Rectal smooth muscle tissue (tissue), 1 donor: Measurements from ENCODE around the gene TUT1.
"Not testable (repeated sequence)": the region's sequence is repeated elsewhere in the genome, so short reads cannot be mapped to it uniquely, and the experiment has no call there.

Source experiments
- H3K27ac ChIP-seq: one replicate; pipeline ENCODE4 v1.7.0; 2013; ENCODE audit warnings: low read depth, low read length, inconsistent platforms
- H3K27me3 ChIP-seq: one replicate; pipeline ENCODE4 v1.7.0; 2013; ENCODE audit warnings: low read length; ENCODE audit not compliant: control insufficient read depth, insufficient read depth
- H3K36me3 ChIP-seq: one replicate; pipeline ENCODE4 v1.7.0; 2013; ENCODE audit warnings: low read length; ENCODE audit not compliant: control insufficient read depth, insufficient read depth
- H3K4me1 ChIP-seq: one replicate; pipeline ENCODE4 v1.7.0; 2013; ENCODE audit warnings: low read length; ENCODE audit not compliant: control insufficient read depth, insufficient read depth
- H3K4me3 ChIP-seq: one replicate; pipeline ENCODE4 v1.7.0; 2013; ENCODE audit warnings: low read length
- H3K9ac ChIP-seq: one replicate; pipeline ENCODE4 v1.7.0; 2013; ENCODE audit warnings: low read length

The TUT1 gene

DNA sequence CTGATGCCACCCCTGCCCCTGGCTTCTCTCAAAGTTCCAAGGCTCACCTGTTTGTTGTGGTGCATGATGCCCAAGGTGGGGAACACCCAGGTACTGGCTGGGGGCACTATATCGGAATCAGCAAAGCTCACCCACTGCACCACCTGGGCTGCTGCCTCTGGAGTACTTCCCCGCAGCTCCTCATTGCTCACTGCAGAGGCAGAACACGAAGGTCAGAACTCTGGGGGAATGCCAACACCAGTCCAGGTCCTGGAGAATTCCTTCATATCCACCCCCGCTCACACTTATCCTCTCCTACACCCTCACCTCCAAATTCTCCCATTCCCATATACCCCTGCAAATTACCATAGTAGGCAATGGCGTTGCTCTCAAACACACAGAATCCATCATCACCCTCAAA is 19.8 kb downstream of the TUT1 start:
- H3K9ac ChIP-seq, H3K27me3 ChIP-seq, H3K4me3 ChIP-seq, H3K27ac ChIP-seq: not testable (repeated sequence)
- peaks cover 35% of the 10 kb centered on the region for H3K36me3 ChIP-seq
- peaks cover 20% of the 10 kb centered on the region for H3K4me1 ChIP-seq

DNA sequence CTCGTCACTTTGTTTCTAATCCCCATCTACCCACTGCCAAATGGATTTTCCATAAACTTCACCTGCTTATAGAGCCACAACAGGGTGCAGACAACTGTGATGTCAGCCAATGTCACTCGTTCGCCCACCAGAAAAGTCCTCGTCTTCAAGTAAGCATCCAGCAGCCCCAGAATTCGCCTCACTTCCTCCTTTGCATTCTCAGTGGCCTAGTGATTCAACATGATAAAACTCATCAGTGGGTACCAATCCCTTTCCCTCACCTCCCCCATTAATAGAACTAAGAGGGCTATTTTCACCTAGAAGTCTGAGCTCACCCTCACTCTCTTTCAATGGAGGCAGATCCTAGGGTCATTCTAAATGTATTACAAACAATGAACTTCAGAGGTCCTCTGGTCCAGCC is 20.4 kb downstream of the TUT1 start:
- H3K36me3 ChIP-seq, result peaks cover 34% of the 10 kb centered on the region
- not testable (repeated sequence) for H3K4me3 ChIP-seq, H3K27me3 ChIP-seq, H3K9ac ChIP-seq, H3K27ac ChIP-seq
- H3K4me1 ChIP-seq, result peaks cover 20% of the 10 kb centered on the region

DNA sequence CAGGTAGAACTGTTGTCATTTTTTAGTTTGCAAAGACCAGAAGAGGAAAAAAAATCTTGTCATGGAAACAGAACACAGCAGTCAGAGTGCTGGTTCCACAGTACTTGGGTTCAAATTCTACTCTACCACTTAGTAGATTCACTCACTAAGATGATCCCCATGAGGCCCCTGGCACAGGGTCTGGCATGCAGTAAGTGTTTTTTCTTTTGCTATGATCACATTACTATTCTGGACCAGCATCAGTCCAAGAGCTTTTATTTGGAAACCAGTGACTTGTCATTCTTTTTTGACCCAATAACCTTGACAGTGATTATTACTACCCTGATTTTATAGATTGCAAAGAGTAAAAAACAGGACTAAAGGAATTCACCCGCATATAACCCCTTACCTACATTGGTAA is 21.7 kb downstream of the TUT1 start:
- peaks cover 42% of the 10 kb centered on the region for H3K36me3 ChIP-seq
- no peak overlapping the region for H3K27ac ChIP-seq

DNA sequence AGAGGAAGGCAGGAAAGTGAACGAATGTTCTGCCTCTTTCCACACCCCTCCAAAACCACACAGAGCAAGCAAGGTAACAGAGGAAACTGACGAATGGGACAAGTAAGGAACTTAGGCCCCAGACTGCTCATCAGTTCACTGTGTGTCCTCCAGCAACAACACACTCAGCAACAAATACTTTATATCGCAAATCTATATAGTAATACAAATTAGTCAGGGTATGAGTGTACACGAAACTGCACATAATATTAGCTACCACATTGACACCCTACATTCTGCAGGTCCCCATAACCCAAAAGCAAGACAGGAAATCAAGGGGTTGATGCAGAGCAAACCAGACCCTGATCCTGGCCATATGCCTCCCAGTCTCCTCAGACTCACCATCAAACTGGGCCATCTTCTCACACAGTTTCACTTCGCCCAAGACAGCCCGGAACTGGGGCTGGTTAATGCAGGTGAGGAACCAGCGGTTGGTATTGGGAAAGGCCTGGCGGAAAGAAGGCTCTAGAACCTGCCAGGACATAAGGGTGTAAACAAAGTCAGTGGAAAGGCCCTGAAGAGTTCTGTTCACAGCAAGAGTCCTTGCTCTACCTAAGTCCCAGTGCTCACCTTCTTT is 24.2 kb downstream of the TUT1 start:
- H3K27me3 ChIP-seq, result no peaks in the 10 kb centered on the region
- no peak overlapping the region for H3K27ac ChIP-seq

More for the DNA sequence above, 21.7 kb downstream of the TUT1 start:
- Histone ChIP-seq H3K27me3 (no peaks in the 10 kb centered on the region), H3K4me3 (no peak overlapping the region), H3K4me1 (peaks cover 11% of the 10 kb centered on the region), H3K9ac (no peak overlapping the region)

DNA sequence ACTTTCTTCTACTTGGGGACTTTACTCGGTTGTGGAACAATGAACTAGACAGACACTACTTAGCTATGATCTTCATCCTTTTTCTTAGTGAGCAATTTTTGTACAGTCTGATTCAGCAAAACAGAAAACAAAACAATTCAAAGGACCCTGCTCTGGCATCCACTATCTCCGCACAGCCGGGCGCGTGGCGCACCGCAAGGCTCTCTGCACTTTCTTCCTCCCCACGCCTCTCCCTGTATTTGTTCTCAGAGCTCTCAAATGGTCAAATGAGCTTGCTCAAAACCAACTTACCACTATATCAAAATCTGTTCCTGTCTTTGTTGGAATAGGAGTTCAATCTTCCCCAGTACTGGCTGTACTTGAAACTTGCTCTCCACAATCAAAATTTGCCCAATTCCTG is 25.1 kb downstream of the TUT1 start:
- Histone ChIP-seq H3K4me1 (no peaks in the 10 kb centered on the region), H3K27ac (no peak overlapping the region), H3K4me3 (no peak overlapping the region), H3K36me3 (peaks cover 36% of the 10 kb centered on the region), H3K27me3 (no peaks in the 10 kb centered on the region), H3K9ac (no peak overlapping the region)

More for the DNA sequence above, 24.2 kb downstream of the TUT1 start:
- Histone ChIP-seq H3K9ac (no peak overlapping the region), H3K4me3 (no peak overlapping the region), H3K36me3 (peaks cover 41% of the 10 kb centered on the region), H3K4me1 (no peaks in the 10 kb centered on the region)

DNA sequence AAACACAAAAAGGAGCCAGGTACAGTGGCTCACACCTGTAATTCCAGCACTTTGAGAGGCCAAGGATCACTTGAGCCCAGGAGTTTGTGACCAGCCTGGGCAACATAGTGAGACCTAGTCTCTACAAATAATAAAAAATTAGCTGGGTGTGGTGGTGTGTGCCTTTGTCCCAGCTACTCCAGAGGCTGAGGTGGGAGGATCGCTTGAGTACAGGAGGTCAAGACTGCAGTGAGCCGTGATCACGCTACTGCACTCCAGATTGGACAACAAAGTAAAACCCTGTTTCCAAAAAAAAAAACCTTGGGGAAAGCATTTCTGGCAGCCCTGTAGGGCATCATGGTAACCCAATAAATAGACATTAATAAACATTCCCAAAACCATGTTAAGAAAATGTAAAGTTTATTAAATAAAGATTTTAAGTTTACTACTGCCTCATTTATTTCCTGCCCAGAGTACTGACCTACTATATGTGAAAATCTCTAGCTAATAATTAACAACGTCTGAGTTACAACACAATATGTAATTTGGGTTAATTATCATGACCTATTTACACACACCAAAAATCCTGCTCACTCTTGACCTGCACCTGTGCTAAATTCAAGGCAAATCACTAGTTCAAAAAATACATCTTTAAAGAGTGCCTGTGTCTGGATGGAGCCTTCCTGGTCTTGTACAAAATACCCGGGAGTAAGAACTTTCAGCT is 26.1 kb downstream of the TUT1 start:
- Histone ChIP-seq H3K27ac (no peak overlapping the region), H3K4me1 (peaks cover 5% of the 10 kb centered on the region), H3K27me3 (no peaks in the 10 kb centered on the region), H3K4me3 (no peak overlapping the region), H3K36me3 (peaks cover 26% of the 10 kb centered on the region), H3K9ac (no peak overlapping the region)

DNA sequence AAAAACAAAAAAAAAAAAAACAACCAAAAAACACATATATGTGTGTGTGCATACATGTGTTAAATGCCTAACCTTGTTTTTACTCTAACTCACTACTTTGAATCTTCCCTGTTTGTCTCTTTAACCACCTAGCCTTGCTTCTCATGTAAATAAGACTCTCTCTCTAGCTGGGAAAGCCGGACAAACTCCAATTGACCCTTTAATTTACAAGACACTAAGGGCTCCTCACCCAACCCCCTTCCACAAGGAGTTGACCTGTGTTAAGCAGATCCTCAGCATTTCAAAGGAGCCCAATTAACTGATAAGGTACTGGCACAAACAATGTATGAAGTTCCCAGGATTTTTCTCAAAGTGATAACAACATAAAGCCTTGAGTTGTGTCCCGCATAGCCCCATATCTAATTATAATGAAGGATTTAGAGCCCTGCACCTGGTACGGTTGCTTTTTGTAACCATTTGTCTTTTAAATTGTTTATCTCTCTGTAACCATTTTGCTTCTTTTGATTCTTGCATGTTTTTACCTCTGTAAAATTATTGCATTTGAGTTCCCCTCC is 29.6 kb downstream of the TUT1 start:
- H3K4me3 ChIP-seq, H3K27me3 ChIP-seq, H3K9ac ChIP-seq: not testable (repeated sequence)
- Histone ChIP-seq H3K36me3 (peaks cover 22% of the 10 kb centered on the region), H3K27ac (peak overlapping the region; percentile 88), H3K4me1 (peaks cover 13% of the 10 kb centered on the region)

DNA sequence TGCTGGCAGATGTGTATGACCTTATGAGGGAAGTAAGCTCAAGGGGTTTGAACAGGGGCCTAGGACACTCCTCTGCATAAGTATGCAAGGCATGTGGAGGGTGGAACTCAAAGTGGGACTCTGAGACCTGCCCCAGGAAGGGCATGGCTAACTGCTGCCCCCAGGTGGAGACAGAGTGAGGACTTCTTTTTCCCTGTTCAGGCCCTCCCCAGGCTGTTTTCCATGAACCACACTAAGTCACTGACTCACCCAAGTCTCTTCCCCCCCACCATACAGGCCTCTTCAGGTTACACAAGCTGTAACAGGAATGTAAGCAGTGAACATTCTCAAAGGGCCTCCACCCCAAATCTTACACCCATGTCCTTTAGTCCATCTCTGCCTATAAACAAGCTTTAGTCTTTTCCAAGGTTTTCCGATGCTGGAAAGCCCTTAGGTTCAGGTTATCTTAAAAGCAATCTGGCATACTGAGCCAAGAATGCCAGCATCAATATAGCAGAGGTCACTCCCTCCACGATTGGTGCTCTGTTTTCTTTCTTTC is 30.7 kb downstream of the TUT1 start:
- peak overlapping the region; percentile 88 for H3K27ac ChIP-seq
- no peaks in the 10 kb centered on the region for H3K27me3 ChIP-seq
- peaks cover 23% of the 10 kb centered on the region for H3K4me1 ChIP-seq
- no peak overlapping the region for H3K4me3 ChIP-seq
- H3K36me3 ChIP-seq, result peaks cover 16% of the 10 kb centered on the region
- H3K9ac ChIP-seq, result no peak overlapping the region

DNA sequence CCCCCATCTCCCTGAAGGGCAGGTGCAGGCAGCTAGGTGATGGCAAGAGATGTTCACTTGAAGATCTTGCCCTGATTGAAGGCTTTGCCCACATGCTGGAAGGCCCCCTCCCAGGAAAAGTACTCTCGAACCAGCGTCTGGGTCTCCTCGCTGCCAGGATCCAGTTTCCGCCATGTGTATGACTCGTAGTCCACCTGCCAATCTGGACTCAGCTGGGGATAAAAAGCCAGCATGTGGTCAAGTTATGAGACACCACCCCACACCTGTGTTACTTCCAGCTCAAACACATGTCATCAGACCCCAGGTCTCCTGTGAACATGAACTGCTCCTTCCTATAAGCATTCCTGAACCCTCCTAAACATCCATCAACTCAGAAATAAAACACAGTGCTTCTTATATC is 31.7 kb downstream of the TUT1 start:
- not testable (repeated sequence) for H3K27me3 ChIP-seq, H3K4me3 ChIP-seq, H3K9ac ChIP-seq
- H3K27ac ChIP-seq, result peak overlapping the region; percentile 63
- H3K36me3 ChIP-seq, result peaks cover 10% of the 10 kb centered on the region
- H3K4me1 ChIP-seq, result peaks cover 23% of the 10 kb centered on the region

DNA sequence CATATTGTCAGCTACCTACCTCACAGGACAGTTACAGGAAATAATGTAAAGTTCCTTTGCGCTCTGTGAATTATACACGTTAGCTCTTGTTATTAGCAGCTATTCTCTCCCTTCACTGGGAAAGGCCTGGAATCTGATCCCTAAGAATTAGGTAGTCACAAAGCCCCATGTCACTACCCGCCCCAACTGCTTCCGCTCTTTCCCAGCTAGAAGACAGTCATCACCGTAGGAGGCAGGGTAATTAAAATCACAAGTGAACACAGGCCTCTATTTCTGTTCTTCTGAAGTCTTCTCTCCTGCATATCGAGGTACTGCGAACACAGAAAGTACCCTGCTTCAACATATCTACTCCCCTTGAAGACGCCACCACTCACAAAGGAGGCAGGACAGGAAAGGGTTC is 32.1 kb downstream of the TUT1 start:
- no peak overlapping the region for H3K9ac ChIP-seq
- peak overlapping the region; percentile 63 for H3K27ac ChIP-seq
- peaks cover 23% of the 10 kb centered on the region for H3K4me1 ChIP-seq
- no peaks in the 10 kb centered on the region for H3K27me3 ChIP-seq
- H3K4me3 ChIP-seq, result no peak overlapping the region
- H3K36me3 ChIP-seq, result peaks cover 10% of the 10 kb centered on the region

DNA sequence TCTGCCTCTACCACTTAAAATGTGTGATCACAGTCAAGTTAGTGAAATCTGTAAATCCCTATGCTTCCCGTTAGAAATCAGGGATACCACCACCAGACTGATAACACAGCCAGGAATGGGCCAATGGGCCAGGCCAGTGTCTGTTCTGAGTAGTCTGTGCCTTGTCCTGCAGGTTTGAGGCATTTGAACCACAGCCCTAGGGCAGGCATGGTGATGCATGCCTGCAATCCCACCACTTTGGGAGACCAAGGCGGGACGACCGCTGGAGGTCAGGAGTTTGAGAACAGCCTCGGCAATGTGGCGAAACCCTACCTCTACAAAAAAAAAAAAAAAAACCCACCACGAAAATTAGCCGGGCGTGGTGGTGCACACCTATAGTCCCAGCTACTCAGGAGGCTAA is 32.7 kb downstream of the TUT1 start:
- Histone ChIP-seq H3K36me3 (peaks cover 10% of the 10 kb centered on the region), H3K9ac (no peak overlapping the region), H3K27ac (peak overlapping the region; percentile 45), H3K4me3 (no peak overlapping the region), H3K4me1 (peaks cover 29% of the 10 kb centered on the region), H3K27me3 (no peaks in the 10 kb centered on the region)

DNA sequence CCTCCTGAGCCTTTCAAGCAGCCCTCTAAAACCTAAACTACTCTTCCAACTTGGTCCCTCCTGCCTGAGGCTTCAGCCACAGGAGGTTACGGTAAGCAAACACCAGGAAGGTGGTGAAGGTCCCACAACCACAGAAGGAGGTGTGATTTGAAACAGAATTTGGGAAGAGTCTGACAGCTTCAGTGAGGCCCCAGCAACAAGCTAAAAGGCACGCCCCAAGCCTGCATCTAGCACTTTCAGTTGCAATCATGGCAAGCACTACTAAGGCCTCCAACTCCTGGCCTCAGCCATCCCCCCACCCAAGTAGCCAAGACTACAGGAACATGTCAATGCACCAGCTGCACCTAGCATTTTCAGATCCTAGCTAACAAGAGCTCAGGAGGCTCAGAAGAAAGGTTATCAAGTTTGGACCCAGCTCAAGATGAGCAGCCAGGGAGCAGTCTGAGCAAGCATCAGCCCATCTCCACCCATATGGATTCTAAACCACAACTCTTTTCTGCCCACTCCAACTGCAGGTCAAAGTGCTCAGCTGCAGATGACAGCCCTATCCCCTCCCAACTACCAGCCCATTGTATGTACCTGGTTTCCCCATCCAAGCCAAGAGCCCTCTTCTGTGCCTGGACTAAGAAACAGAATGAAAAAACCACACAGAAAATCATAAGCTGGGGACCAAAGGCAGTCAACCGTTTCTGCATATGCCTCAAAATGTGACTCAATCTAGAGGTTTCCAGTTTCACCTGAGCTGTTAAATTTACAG is 34.3 kb downstream of the TUT1 start:
- peaks cover 40% of the 10 kb centered on the region for H3K4me1 ChIP-seq
- peak overlapping the region; percentile 40 for H3K4me3 ChIP-seq
- H3K27ac ChIP-seq, result peak overlapping the region; percentile 91
- H3K36me3 ChIP-seq, result peaks cover 10% of the 10 kb centered on the region
- H3K9ac ChIP-seq, result peak overlapping the region; percentile 16
- H3K27me3 ChIP-seq, result no peaks in the 10 kb centered on the region
